Cerebellar nuclear complex (tissue), 1 donor: ENCODE measurements around the gene BPIFB2.

Source experiments
- DNase-seq, 2 experiments: peaks; one replicate each; lab custom pipeline; 2025; lab: John Stamatoyannopoulos, UW

BPIFB2 gene

DNA sequence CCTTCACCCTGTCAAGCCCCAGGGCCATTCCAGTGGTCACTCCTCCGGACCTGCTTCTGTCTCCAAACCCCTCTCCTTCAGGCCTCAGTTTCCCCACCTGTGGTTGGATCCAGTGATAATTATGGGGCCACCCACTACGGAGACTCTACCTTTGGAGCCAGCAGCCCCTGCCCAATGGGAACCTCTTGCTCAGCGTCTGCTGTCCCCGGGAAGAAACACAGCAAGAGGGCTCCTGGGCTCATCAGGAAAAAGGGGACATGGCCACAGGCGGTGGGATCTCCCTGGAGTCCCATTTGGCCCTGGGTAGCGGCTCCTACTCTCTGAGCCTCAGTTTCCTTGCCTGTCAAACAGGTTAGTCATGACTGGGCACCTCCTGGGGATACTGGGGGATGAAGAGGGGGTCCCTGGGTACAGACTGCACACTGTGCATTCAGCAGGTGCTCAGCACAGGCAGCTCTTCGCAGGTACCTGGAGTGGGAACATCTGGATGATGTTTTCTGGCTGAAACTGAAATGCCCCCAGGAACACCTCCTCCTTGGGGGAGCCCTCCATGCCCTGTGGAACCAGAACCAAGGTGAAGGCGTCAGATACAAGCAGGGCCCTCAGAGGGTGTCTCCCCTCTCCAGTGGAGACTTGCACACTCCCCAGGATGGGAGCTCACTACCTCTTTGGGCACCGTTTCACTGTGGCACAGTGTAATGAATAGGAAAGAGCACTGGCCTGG lies 22.7 kb upstream of the BPIFB2 start:
- no peak for DNase-seq

DNA sequence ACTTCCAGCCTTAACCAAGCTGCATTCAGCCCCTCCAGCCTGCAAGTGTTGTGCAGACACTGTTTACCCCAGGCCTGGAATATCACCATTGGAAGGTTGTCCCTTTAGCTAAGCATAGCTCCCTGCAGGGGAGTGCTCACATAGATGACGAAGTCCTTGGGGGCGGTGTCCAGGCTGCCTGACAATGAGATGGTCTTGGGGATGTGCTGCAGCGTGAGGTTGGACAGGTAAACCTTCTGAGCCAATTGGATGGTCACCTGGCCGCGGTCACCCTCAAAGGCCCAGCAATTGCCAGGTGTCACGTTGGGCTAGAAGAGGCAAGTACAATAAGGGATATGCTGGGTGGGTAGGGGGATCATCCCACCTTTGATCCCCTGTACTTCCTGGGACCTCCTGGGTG lies 21.9 kb upstream of the BPIFB2 start:
- DNase-seq: no peak

DNA sequence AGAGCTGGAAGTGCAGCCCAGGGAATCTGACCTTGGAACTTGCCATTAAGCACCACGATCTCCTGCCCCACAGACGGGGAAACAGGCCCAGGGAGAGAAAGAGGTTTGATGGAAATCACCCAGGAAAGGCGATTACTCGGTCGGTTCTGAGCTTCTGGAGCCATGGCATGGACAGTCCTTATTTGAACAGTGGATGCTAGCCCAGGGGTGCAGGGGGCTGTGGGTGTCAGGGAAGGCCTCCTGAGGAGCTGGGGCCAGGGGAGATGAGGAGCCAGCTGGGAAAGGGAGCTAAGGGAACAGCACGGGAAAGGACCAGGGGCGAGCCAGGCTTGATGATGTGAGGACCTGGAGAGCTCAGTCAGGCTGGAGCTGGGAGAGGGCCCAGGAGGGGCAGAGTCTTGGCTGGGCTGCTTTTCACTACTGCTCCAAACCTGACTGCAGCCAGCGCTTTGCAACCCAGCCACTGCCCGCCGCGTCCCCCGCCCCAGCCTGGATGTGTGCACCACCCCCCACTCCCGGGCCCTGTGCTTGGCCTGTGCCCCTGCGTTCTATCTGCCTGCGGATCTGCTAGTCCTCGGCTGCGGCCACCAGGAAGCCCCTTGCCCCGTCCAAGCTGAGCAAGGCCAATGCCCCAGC lies 21.1 kb upstream of the BPIFB2 start:
- DNase-seq: no peak

DNA sequence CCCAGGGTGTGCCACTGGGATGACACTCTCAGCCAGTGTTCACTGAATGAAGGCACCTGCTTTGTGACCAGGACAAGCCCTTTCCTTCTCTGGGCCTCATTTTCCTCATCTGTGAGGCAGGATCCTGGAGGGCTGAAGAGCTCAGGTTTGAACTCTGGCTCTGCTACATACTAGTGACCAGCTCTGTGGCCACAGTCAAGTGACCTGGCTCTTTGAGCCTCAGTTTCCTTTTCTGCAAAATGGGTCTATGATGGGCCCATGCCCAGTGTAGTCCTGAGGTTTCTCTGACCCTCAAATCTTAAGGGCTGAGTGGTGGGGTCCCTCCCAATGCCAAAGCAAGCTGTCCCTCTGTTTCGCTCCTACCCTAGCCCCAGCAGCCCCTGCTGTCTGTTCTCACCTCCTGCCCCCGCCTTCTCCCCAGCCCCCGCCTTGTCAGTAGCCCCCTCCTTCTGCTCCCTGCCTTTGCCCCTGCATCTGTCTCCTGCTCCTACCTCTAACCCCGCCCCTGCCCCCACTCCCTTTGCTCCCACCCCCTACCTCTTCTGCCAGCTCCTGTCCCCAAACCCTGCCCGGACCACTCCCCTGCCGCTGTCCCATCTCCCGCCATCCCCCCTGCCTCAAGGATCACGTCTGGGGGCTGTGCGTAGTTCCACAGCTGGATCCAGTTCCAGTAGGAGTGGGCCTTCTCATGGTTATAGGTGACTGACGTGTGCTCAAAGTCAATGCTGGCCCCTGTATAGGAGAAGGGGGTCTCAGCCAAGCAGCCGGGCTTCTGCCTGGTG lies 20.3 kb upstream of the BPIFB2 start:
- DNase-seq: no peak

DNA sequence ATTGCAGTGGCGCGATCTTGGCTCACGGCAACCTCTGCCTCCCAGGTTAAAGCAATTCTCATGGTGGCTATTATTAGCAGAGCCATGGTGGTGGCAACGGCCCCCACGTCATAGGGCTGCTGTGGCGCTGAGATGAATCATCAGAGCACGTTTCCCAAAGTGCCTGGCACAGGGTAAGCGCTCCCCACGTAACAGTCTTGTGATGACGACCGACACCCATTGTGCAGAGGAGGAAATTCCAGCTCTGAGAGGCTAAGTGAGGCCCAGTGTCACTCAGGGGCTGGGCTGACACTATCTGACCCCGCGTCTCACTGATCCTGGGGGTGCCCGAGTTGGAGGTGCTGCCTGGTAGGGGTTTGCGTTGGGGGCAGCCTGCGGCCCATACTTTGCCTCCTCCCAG lies 19.5 kb upstream of the BPIFB2 start:
- DNase-seq: no peak

DNA sequence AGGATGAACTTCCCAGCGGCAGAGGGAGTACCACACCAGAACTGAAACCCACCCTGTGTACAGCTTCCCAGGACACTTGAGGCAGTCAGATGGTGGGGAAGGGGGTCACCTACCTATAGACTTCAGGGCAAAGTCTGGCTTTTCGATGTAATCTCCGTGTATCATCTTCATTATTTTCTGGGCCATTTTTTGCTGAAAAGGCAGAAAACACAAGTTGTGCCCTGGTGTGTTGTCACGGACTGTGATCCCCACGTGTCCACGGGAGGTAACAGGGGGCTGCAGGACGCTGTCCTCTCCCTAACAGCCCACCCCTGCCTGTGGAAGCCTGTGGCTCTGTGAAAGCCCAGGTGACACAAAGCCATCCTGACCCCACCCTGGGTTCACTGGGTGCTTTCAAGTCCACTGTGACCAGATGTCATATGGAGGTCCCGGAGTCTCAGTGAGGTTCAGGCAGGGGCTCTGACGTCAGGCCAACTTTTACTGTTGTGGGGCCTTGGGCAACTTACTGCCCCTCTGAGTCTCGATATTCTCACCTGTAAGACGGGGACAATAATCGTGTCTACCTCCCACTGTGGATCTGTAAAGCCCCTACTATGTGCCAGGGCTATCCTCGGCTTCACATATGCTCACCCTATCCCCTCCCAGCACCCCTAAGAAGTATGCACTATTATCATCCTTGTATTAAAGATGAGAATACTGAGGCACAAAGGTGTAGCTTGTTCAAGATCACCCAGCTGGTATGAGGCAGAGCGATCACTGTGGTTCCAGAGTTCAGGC lies 17.8 kb upstream of the BPIFB2 start:
- no peak for DNase-seq

DNA sequence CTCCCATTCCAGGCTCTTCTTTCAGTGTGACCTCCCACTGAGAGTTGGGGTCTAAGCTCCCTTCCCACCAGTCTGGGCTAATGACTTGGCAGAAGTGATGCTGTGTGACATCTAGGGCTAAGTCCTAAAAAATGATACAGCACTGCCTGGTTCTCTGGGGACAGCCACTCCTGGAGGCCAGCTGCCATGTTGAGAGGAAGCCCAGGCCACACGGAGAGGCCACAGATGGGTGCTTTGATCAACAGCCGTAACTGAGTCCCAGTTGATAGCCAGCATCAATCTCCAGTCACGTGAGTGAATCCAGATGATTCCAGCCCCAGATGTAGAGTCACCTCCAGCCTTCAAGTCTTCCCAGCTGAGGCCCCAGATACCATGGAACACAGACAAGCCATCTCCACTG lies 17.1 kb upstream of the BPIFB2 start:
- no peak for DNase-seq

DNA sequence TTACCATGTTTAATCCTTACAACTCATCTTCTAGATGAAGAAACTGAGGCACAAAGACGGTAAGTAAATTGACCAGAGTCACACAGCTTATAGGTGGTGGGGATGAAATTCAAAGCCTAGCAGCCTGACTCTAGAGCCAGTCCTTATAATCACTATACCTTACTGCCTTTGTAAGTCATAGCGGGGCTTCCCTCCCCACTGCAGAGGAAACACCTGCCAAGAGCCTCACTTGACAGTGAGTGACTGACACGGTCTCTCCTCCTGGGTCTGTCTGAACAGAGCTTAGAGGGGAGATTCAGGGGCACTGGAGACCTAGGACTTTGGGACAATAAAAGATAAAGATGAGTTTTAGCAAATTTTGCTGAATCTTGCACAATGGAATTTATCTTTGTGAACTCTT lies 16.1 kb upstream of the BPIFB2 start:
- no peak for DNase-seq

DNA sequence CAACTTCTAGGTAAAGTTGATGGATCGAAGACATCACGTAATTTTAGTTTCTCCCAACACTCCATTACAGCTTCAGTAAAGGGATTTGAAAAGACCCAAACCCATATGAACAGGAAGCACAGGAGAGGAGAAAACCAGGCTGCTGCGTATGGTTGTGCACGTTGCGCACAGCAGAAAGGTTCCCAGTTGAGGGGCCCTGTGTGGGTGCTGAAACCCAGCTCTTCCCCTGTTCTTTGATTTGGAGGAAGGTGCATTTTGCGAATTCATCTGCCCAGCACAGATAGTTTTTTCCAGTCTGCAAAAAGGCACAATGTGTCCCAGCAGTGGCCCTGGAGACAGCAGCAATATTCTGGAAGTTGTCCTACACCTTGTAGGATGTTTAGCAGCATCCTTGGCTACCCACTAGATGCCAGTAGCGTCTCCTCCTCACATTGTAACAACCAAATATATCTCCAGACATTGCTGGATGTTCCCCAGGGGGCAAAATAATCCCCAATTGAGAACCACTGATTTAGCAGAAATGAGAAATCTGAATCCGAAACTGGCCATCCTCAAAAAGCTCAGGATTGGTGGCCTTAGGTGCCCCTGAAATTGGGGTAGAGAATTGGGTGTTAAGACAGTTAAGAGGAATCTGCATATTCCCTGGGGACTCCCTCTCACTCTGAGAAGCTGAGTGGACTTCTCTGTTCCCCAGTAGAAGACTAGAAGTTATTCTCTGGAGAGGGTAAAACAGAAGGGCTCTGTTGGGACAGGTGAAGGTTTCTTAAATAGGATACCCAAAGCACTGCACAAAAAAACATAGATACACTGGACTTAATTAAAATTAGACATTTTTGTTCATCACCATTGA lies 15.5 kb upstream of the BPIFB2 start:
- DNase-seq: no peak

DNA sequence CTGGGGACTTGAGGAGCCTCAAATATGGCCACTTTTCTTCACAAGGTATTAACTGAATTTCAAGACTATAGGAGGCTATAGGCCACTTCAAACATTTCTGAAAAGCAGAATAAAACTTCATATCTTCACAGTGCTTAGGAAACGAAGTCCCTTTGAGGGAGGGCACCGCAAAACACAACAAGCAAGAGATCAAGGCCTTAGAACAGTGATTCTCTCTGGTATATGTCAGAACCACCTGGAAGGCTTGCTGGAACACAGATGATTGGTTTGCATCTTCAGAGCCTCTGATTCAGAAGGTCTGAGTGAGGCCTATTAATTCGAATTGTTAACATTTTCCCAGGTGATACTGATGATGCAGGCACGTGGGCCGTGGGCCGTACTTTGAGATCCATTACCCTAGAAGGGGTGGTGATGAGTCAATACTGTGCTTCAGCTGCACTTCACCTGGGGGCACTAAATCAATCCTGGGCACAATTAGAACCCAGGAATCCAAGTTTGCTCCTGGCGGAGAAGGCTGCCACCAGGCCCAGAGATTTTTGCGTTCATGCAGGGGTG lies 13.9 kb upstream of the BPIFB2 start:
- DNase-seq: no peak

DNA sequence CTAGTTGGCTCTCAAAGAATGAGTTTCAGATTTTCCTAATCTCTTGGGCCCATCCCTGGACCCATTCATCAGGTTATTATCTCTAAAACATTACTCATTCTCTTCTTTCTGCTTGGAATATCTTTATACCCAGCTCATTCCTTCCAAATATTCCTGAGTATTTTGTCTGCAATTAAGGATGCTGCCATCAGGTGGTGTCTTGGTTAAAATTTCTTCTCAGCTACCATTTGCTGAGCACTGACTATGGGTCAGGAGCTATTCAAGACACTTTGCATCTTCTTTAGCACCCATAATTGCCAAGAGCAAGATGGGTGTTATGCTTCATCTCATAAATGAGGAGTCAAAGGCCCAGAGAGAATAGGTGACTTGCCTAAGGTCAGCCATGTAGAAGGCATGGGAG lies 11.7 kb upstream of the BPIFB2 start:
- DNase-seq: no peak

DNA sequence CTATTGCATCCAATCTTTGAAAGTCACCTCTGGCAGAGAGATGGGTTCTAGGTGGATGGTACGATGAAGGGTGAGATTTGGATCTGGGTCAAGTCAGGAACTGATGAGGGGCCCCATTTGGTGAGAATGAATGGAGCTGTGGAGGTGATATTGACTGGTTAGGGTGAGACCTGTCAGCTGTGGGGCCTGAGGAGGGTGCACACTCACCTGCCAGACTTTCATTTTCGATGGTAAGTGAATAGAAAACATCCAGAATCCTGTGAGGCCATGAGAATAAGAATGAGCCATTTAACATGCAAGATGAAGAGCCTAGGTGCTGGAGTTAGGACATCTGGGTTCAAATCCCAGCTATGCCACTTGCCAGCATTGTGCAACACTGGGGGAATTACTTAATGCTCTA lies 10.1 kb upstream of the BPIFB2 start:
- no peak for DNase-seq

DNA sequence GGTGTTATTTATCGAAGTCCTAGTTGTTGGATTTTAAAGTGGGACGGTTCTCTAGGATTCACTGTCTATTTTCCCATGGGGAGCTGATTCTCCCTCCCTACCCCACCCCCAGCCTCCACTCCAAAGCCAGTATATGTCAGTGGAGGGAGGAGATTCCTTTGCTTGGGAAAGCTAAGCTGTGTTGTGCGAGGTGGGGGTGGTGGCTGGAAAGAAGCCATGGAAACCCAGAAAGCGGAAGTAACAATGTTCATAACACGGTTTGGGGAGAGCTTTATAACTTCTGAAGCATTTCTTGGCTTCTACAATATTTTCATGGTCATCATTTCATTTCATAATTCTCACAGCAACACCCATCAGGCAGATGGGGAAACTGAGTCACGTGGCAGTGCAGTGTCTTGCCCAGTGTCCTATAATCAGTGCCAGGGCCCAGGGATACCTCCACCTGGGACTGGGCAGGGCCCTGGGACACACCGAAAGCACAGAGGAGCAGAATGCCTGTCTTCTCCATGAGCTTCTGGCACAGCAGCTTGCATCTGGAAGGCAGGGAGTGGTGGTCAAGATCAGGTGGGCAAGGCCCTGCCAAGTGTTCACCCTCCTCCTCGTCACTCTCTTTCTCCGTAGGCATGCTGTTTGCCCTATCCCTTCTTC lies 7.8 kb upstream of the BPIFB2 start:
- no peak for DNase-seq

DNA sequence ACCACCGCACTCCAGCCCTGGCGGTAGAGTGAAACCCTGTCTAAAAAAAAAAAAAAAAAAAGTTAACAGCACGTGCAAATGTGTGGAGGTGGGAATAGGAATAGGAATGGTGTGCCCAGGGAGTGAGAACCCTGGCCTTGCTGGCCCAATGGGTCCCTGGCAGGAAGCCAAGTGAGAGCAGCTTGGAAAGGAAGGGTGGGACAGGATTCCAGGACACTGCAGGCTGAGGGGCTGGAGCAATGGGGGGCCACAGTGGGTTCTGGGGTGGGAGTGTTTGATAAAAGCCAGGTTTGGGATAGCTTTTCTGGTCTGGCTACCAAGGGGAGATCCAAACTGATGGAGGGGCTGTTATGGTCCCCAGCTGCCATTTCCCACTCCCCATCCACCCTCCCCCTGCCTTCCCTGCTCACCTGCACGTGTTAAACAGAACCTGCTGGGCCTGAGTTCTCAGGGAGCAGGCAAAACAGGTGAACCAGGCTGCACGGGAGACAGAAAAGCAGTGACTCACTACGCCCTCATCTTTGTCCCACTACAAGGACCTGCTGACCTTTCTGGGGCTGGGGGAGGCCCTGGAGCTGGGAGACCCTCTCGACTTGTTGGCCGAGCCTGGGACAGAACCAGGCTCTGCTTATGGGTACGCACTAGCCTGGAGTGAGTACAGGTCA lies 6.6 kb upstream of the BPIFB2 start:
- no peak for DNase-seq

DNA sequence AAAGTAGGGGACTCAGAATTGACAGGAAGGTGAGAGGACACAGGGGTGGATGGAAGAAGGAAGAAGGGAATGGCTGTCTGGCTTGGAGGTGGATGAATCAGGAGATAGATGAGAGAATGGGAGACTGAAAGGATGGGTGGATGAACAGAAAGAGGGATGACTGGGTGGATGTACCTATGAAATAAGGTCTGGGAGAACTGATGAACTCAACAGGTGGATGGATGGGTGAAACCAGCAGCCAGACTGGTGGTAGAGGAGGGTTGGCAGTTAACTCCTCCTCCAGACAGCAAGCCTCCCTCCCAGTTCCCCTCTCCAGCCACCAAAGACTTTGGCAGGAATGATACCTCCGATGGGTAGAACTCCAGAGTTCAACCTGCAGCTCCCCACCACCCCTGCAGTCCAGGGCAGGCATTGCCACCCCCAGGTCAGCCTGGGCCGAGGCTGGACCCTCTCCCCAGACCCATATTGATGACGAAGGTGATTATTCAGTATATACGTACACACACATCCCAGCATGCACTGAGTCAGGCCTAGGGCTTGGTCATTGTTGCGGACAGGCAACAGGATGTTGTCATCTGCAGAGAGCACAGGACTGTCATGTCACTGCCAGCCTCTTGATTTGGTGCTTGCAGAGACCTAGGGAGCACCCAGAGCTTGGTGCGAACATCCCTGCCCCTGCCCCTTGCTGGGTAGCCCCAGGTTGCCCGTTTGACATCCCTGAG lies 5.3 kb upstream of the BPIFB2 start:
- no peak for DNase-seq

DNA sequence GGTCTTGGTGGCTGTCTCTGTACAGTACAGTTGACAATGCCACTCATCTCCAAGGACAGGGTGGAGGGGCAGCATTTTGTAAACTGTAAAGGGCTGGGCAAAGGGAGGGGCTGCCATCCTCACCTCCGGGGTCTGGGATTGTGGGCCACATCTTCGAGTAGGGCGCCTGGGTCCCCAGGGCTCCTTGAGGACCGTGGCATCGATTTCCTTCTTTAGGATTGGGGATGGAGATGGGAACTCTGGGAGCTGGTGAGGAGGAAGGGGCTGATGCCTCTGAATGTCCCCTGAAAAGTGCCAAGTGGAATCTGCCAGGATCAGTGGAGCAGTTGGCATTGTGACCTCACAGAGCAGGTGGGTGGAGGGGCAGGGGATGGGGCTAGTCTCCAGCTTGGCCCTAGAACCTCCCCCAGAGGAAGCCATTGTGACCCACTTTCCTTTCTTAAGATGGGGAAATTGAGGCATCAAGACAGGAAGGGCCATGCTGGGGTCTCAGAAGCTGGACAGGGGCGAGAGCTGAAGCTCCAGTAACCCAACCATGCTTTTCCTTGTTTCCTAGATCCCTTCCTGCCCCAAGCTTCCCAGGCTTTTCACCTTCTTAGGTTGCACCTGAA lies 3.3 kb upstream of the BPIFB2 start, which contains the start of gene SUN5:
SUN5 (minus strand) TSS at position 293 of the 611 bp plus-strand sequence; CDS start at position 200, 93 bp downstream.
- DNase-seq: no peak

DNA sequence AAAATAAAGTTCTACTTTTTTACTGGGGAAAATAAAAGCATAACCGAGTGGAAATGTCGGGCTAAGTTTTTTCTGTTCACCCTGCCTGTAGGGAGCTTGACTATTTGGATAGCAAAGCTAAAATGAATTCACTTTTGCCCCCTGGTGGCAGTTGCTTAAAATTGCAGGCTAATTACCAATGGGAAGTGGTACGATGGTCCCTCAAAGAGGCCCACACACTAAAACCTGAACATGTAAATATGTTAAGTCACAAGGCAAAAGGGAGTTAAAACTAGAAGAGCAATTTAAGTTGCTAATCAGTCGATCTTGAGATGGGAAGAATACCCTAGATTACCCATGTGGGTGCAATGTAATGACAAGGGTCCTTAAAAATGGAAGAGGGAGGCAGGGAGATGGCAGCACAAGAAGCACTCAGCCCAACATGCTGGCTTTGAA lies 2.4 kb upstream of the BPIFB2 start:
- no peak for DNase-seq

DNA sequence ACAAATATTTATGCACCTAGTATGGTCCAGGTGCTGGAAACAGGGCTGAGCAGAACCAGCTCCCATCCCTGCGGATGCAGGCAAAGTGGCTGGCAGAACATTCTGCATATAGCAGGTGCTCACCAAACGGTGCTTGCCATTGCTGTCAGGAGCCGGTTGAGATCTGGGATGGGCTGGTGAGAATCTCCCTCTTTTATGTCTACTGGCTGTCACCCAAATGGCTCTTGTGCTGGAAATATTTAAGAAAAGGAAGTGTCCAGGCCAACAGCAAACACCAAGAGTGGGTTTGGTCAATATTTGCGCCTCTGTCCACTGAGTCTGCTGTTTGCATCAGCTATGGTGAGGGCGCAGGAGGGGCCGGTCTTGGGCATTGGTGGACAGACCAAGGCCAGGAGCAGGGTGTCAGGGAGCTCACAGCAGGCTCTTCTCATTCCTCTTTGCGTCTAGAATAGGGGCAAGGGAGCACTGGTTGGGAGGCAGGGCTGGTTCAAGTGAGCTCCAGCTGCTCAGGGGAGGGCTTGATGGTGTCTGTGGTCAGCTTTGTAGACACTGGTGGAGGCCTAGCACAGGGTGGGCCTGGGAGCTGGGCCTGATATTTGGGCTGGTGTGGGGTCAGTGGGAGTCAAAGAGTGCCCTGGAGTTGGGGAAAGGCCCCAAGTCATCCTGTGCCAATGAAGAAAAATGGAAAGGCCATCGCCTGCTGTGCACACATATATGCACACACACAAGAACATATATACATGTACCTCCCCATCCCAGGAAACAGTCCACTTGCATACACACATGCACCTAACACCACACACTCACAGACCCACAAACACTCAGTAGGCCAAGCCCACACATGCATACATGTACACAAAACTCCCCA lies 1.4 kb upstream of the BPIFB2 start:
- DNase-seq: no peak
